Heart left ventricle (tissue), 16 donors: Measurements from ENCODE around the gene USF2. TPM values are rescaled to one million over a fixed set of nuclear protein-coding genes. Genes with fewer than 3 reads are reported as not detected.
"Not testable (repeated sequence)": the region's sequence is repeated elsewhere in the genome, so short reads cannot be mapped to it uniquely, and the experiment has no call there.

Experiments
- ATAC-seq, 4 donors: fragments of 200-7000 bp; cut with Tn5 transposase; one replicate each; pipeline ENCODE4 v1.9.1; 2020 to 2022; ENCODE audit warnings: moderate library complexity in 4 of 4, mild to moderate bottlenecking in 3 of 4, moderate number of reproducible peaks in 1 of 4
- DNase-seq, 5 donors: peaks; one replicate each; pipeline ENCODE4 v3.0.0-alpha.2; 2020
- H3K27ac ChIP-seq, 12 donors: fragments of 200-600 bp; sonication (generic) in 4 of 12; one replicate each; pipeline versions ENCODE4 v1.5.0 to v1.8.0; 2016 to 2022; ENCODE audit warnings: mild to moderate bottlenecking in 2 of 12
- H3K27me3 ChIP-seq, 9 donors: fragments of 200-600 bp; sonication (generic) in 2 of 9; one replicate each; pipeline versions ENCODE4 v1.5.1 to v1.8.0; 2016 to 2022; ENCODE audit warnings: mild to moderate bottlenecking in 3 of 9
- H3K36me3 ChIP-seq, 9 donors: fragments of 200-600 bp; sonication (generic) in 2 of 9; one replicate each; pipeline versions ENCODE4 v1.5.0 to v1.8.0; 2018 to 2022; ENCODE audit warnings: mild to moderate bottlenecking in 2 of 9
- H3K4me1 ChIP-seq, 12 donors: fragments of 200-600 bp; sonication (generic) in 4 of 12; one replicate each; pipeline versions ENCODE4 v1.5.0 to v1.8.0; 2016 to 2022; ENCODE audit warnings: mild to moderate bottlenecking in 3 of 12
- H3K4me3 ChIP-seq, 12 donors: fragments of 200-600 bp; sonication (generic) in 4 of 12; one replicate each; pipeline versions ENCODE4 v1.5.0 to v1.8.0; 2017 to 2022; ENCODE audit warnings: mild to moderate bottlenecking in 9 of 12, moderate library complexity in 4 of 12
- H3K9me3 ChIP-seq, 12 donors: fragments of 200-600 bp; sonication (generic) in 4 of 12; one replicate each; pipeline versions ENCODE4 v1.5.0 to v1.8.0; 2016 to 2022; ENCODE audit warnings: mild to moderate bottlenecking in 1 of 12
- CTCF ChIP-seq, 12 donors: fragments of 200-600 bp; sonication (generic) in 4 of 12; IDR thresholded peaks; one replicate each; pipeline versions ENCODE4 v1.5.0 to v1.8.0; 2018 to 2022; ENCODE audit warnings: antibody characterized with exemption in 12 of 12, mild to moderate bottlenecking in 5 of 12
- POLR2A ChIP-seq, 2 donors: fragments of 450-650 bp; IDR thresholded peaks; one replicate each; pipeline ENCODE4 v1.6.1; 2017; ENCODE audit warnings: antibody characterized with exemption in 2 of 2, mild to moderate bottlenecking in 2 of 2, moderate library complexity in 2 of 2
- WGBS, 4 donors: extraction: QIAGEN DNeasy Blood & Tissue Kit in 2 of 4; methylation state at CpG; one replicate each; pipeline versions ENCODE4 v1.1.5 to v1.1.7; 2013 to 2018; 5-methylcytosine and 5-hydroxymethylcytosine counted together
- intact Hi-C, 10 donors: fragments of 100-400 bp; cut with DNase I; formaldehyde crosslinking; loops; one replicate each; pipeline versions ENCODE4 v1.11.1 to v1.14.2; 2022
- polyA plus RNA-seq, 2 donors: library from polyadenylated mRNA; stranded (reverse); fragments of 200-250 nt; gene quantifications; one replicate each; pipeline ENCODE4 v1.2.3, GENCODE V29; 2013
- total RNA-seq, 9 donors: library from RNA; depleted of rRNA in 2 of 9; stranded (reverse); fragments of >200 nt in 2 of 9; fragmentation: NEBNext Ultra II Directional in 3 of 9; extraction: Animal tissue kit (Norgen Biotek cat#: 25700) in 3 of 9; gene quantifications; one replicate each; pipeline versions ENCODE4 v1.1.0 to v1.2.4, GENCODE V29; 2016 to 2023
- donor health status: ischemic (EF 13 %, LVEDD 7.1; RV severe dilation, severe dysfunction).
- donor health status: healthy with polysubstance abuse.
- donor health status: DM: no; HTN: yes; CAD: no.
- donor health status: DM: no; HTN: no; CAD: no.
- donor health status: ischemic (EF 25% LVEDD 6.9; RV normal size, moderate dysfunction).
- donor health status: ischemic (EF 25% LVEDD 5.7; RV mildly dilated, moderate dysfunction).
- donor health status: healthy.
- donor health status: DM: yes; HTN: yes; CAD: no.
- donor health status: ischemic (EF 35%, LVEDD 5.7; RV mildly dilated, moderate dysfunction).
- donor health status: nonischemic (EF 11% LVEDD 7.7; RV severe dilation, severe dysfunction).
- donor health status: DM: yes; HTN: yes; CAD: no.
- donor health status: PGD.
- donor health status: ischemic (EF 29% LVEDD 5.4; RV normal size, mild dysfunction).
- donor health status: nonischemic (EF 23%, LVEDD 6.1; RV moderate dilation, normal function).

The USF2 gene
- total and polyA plus RNA-seq, 11 donors, result 134 to 251 (median 159) TPM

GRCh38 chr19:35229601-35230000 is 39.2 kb upstream of the USF2 start:
- H3K4me3 ChIP-seq, result no peak overlapping the region
- H3K27me3 ChIP-seq, result no peaks in the 10 kb centered on the region
- TF ChIP-seq POLR2A (IDR thresholded peaks at IDR 0.05) (no peak), CTCF (IDR thresholded peaks at IDR 0.05) (no peak)
- DNase-seq (no peak), ATAC-seq (no peak)
- intact Hi-C loops, result no loop called here
- 93 to 98% (median 95%) methylated on average over 8 of the region's 8 CpGs for WGBS, 4 donors
- H3K27ac ChIP-seq, result no peak overlapping the region
- H3K9me3 ChIP-seq, result no peaks in the 10 kb centered on the region
- peaks cover 0 to 6% (median 0%) of the 10 kb centered on the region in 12 donors for H3K4me1 ChIP-seq
- H3K36me3 ChIP-seq, result no peaks in the 10 kb centered on the region

- 89 to 93% (median 91%) methylated on average over 13 to 14 of the region's 14 CpGs for WGBS, 4 donors
- DNase-seq, result no peak
- H3K27me3 ChIP-seq, result no peaks in the 10 kb centered on the region
- H3K4me3 ChIP-seq, result no peak overlapping the region
- intact Hi-C loops, result no loop called here
- H3K9me3 ChIP-seq, result peaks cover 0 to 2% (median 0%) of the 10 kb centered on the region in 12 donors
- H3K27ac ChIP-seq, result no peak overlapping the region
- no peaks in the 10 kb centered on the region for H3K4me1 ChIP-seq
- ATAC-seq, result no peak
- H3K36me3 ChIP-seq, result no peaks in the 10 kb centered on the region
- TF ChIP-seq CTCF (IDR thresholded peaks at IDR 0.05) (no peak), POLR2A (IDR thresholded peaks at IDR 0.05) (no peak)
Observed at GRCh38 chr19:35231956-35232645, 36.7 kb upstream of the USF2 start.

GRCh38 chr19:35232912-35233311 is 35.9 kb upstream of the USF2 start:
- no peaks in the 10 kb centered on the region for H3K36me3 ChIP-seq
- H3K27me3 ChIP-seq, result no peaks in the 10 kb centered on the region
- no peak for DNase-seq
- H3K4me1 ChIP-seq, result no peaks in the 10 kb centered on the region
- 68 to 84% (median 75%) methylated on average over 5 of the region's 5 CpGs for WGBS, 4 donors
- TF ChIP-seq POLR2A (IDR thresholded peaks at IDR 0.05) (no peak), CTCF (IDR thresholded peaks at IDR 0.05) (no peak)
- H3K4me3 ChIP-seq, result no peak overlapping the region
- H3K27ac ChIP-seq, result no peak overlapping the region
- ATAC-seq, result no peak
- intact Hi-C loops, result no loop called here
- H3K9me3 ChIP-seq, result peaks cover 0 to 2% (median 0%) of the 10 kb centered on the region in 12 donors

GRCh38 chr19:35236638-35237400 is 31.9 kb upstream of the USF2 start:
- Histone ChIP-seq H3K4me1 (peaks cover 0 to 15% (median 0%) of the 10 kb centered on the region in 12 donors), H3K4me3 (no peak overlapping the region), H3K36me3 (no peaks in the 10 kb centered on the region), H3K27ac (no peak overlapping the region), H3K27me3 (no peaks in the 10 kb centered on the region), H3K9me3 (peaks cover 0 to 14% (median 5%) of the 10 kb centered on the region in 12 donors)
- TF ChIP-seq CTCF (IDR thresholded peaks at IDR 0.05) (peak in 3 of 12 donors; percentile 9 to 22 (median 11)), POLR2A (IDR thresholded peaks at IDR 0.05) (no peak)
- 75 to 85% (median 76%) methylated on average over 6 of the region's 6 CpGs for WGBS, 4 donors
- intact Hi-C loops, result no loop called here
- ATAC-seq (no peak), DNase-seq (no peak)

- H3K27me3 ChIP-seq, ATAC-seq, H3K36me3 ChIP-seq, DNase-seq, H3K4me3 ChIP-seq, intact Hi-C loops: not testable (repeated sequence)
- H3K4me1 ChIP-seq, result peaks cover 0 to 15% (median 0%) of the 10 kb centered on the region in 12 donors
- peak overlapping the region in 1 of 12 donors; percentile 64 for H3K27ac ChIP-seq
- WGBS, 4 donors, result 88 to 97% (median 91%) methylated on average over 1 of the region's 1 CpG
- peaks cover 0 to 22% (median 5%) of the 10 kb centered on the region in 12 donors for H3K9me3 ChIP-seq
Observed at GRCh38 chr19:35239597-35239996, 29.2 kb upstream of the USF2 start.
